ENCODE results near the gene PRUNE2. TPM values are rescaled to one million over a fixed set of nuclear protein-coding genes. Genes with fewer than 3 reads are reported as not detected.

The PRUNE2 gene
- total RNA-seq, 1 experiment from 2014 or later, result 3.5 TPM

GRCh38 chr9:76567086-76567485, 338.8 kb downstream of the PRUNE2 start:
- no peaks in the 10 kb centered on the region for H3K27me3 Mint-ChIP-seq (ENCODE audit: insufficient read depth, unreplicated experiment)
- intact Hi-C loops (cut with micrococcal nuclease; ENCODE audit: unreplicated experiment), result no loop called here
- H3K9me3 ChIP-seq, result no peaks in the 10 kb centered on the region
- H3K4me3 ChIP-seq (ENCODE audit: low read depth, low read length), result no peak overlapping the region
- no peaks in the 10 kb centered on the region for H3K36me3 ChIP-seq (ENCODE audit: control insufficient read depth, insufficient read depth, low read length)
- H3K27me3 ChIP-seq (replicated peaks; ENCODE audit: control insufficient read depth, insufficient read depth, low read length), result no peaks in the 10 kb centered on the region
- H3K27ac Mint-ChIP-seq (ENCODE audit: unreplicated experiment), result no peak overlapping the region
- ChIA-PET POLR2A (no interaction called here), CTCF (no interaction called here)
- no TSS peak for BruUV-seq (replicated peaks)
- H3K4me1 Mint-ChIP-seq (ENCODE audit: low read depth, unreplicated experiment), result no peaks in the 10 kb centered on the region
- no peaks in the 10 kb centered on the region for H3K4me1 ChIP-seq
- H3K9me3 Mint-ChIP-seq (ENCODE audit: unreplicated experiment), result no peaks in the 10 kb centered on the region
- TF ChIP-seq CTCF (IDR thresholded peaks at IDR 0.05; ENCODE audit: insufficient read depth in 1 of 2, low read depth in 1 of 2, low read length in 1 of 2, severe bottlenecking in 1 of 2, unreplicated experiment in 1 of 2), result no peak
- H3K36me3 Mint-ChIP-seq (ENCODE audit: insufficient read depth, unreplicated experiment), result no peaks in the 10 kb centered on the region
- no peak overlapping the region for H3K4me3 Mint-ChIP-seq (ENCODE audit: unreplicated experiment)
- DNase-seq, result no peak

GRCh38 chr9:76564297-76564696, 341.6 kb downstream of the PRUNE2 start:
- Histone ChIP-seq H3K9me3 (no peaks in the 10 kb centered on the region), H3K36me3 (ENCODE audit: control insufficient read depth, insufficient read depth, low read length) (no peaks in the 10 kb centered on the region), H3K4me3 (ENCODE audit: low read depth, low read length) (no peak overlapping the region), H3K27me3 (replicated peaks; ENCODE audit: control insufficient read depth, insufficient read depth, low read length) (no peaks in the 10 kb centered on the region), H3K4me1 (no peaks in the 10 kb centered on the region)
- Mint-ChIP-seq H3K9me3 (ENCODE audit: unreplicated experiment) (no peaks in the 10 kb centered on the region), H3K27ac (ENCODE audit: unreplicated experiment) (no peak overlapping the region), H3K4me1 (ENCODE audit: low read depth, unreplicated experiment) (no peaks in the 10 kb centered on the region), H3K36me3 (ENCODE audit: insufficient read depth, unreplicated experiment) (no peaks in the 10 kb centered on the region), H3K27me3 (ENCODE audit: insufficient read depth, unreplicated experiment) (no peaks in the 10 kb centered on the region), H3K4me3 (ENCODE audit: unreplicated experiment) (no peak overlapping the region)
- TF ChIP-seq CTCF (IDR thresholded peaks at IDR 0.05; ENCODE audit: insufficient read depth in 1 of 2, low read depth in 1 of 2, low read length in 1 of 2, severe bottlenecking in 1 of 2, unreplicated experiment in 1 of 2), result no peak
- no TSS peak for BruUV-seq (replicated peaks)
- intact Hi-C loops (cut with micrococcal nuclease; ENCODE audit: unreplicated experiment), result no loop called here
- CTCF ChIA-PET, result no interaction called here
- POLR2A ChIA-PET, result no interaction called here
- no peak for DNase-seq

GRCh38 chr9:76562511-76562911, 343.4 kb downstream of the PRUNE2 start:
- H3K27ac Mint-ChIP-seq (ENCODE audit: unreplicated experiment), result no peak overlapping the region
- ChIA-PET POLR2A (no interaction called here), CTCF (no interaction called here)
- peaks cover 10% of the 10 kb centered on the region for H3K9me3 Mint-ChIP-seq (ENCODE audit: unreplicated experiment)
- no peaks in the 10 kb centered on the region for H3K36me3 Mint-ChIP-seq (ENCODE audit: insufficient read depth, unreplicated experiment)
- TF ChIP-seq CTCF (IDR thresholded peaks at IDR 0.05; ENCODE audit: insufficient read depth in 1 of 2, low read depth in 1 of 2, low read length in 1 of 2, severe bottlenecking in 1 of 2, unreplicated experiment in 1 of 2), result no peak
- H3K9me3 ChIP-seq, result no peaks in the 10 kb centered on the region
- intact Hi-C loops (cut with micrococcal nuclease; ENCODE audit: unreplicated experiment), result no loop called here
- H3K27me3 Mint-ChIP-seq (ENCODE audit: insufficient read depth, unreplicated experiment), result no peaks in the 10 kb centered on the region
- no peaks in the 10 kb centered on the region for H3K27me3 ChIP-seq (replicated peaks; ENCODE audit: control insufficient read depth, insufficient read depth, low read length)
- H3K4me3 Mint-ChIP-seq (ENCODE audit: unreplicated experiment), result no peak overlapping the region
- no peak for DNase-seq
- H3K36me3 ChIP-seq (ENCODE audit: control insufficient read depth, insufficient read depth, low read length), result no peaks in the 10 kb centered on the region
- H3K4me3 ChIP-seq (ENCODE audit: low read depth, low read length), result no peak overlapping the region
- no TSS peak for BruUV-seq (replicated peaks)
- no peaks in the 10 kb centered on the region for H3K4me1 ChIP-seq
- H3K4me1 Mint-ChIP-seq (ENCODE audit: low read depth, unreplicated experiment), result peaks cover 7% of the 10 kb centered on the region

Data from Caco-2 (cell line).